ENCODE results near the gene KLHL30. TPM values are rescaled to one million over a fixed set of nuclear protein-coding genes. Genes with fewer than 3 reads are reported as not detected.

Gene KLHL30
- total RNA-seq, 1 donor from 2014 or later = not detected

GRCh38 chr2:238173692-238174091, 35.2 kb downstream of the KLHL30 start:
- DNase-seq (ENCODE audit: low read depth, low spot score) = no peak

GRCh38 chr2:238174291-238174690, 35.8 kb downstream of the KLHL30 start:
- DNase-seq (ENCODE audit: low read depth, low spot score) = no peak

GRCh38 chr2:238174701-238175100, 36.2 kb downstream of the KLHL30 start:
- no peak for DNase-seq (ENCODE audit: low read depth, low spot score)

GRCh38 chr2:238176613-238177012, 38.1 kb downstream of the KLHL30 start:
- DNase-seq (ENCODE audit: low read depth, low spot score) = no peak

- no peak for DNase-seq (ENCODE audit: low read depth, low spot score)
These were observed 42.1 kb downstream of the KLHL30 start for GRCh38 chr2:238180554-238180953.

GRCh38 chr2:238182362-238182761, 43.9 kb downstream of the KLHL30 start:
- no peak for DNase-seq (ENCODE audit: low read depth, low spot score)

GRCh38 chr2:238183821-238184220, 45.4 kb downstream of the KLHL30 start:
- no peak for DNase-seq (ENCODE audit: low read depth, low spot score)

- DNase-seq (ENCODE audit: low read depth, low spot score) = no peak
These were observed 49.4 kb downstream of the KLHL30 start for GRCh38 chr2:238187618-238188548.

- no peak for DNase-seq (ENCODE audit: low read depth, low spot score)
These were observed 52.0 kb downstream of the KLHL30 start for GRCh38 chr2:238190445-238190844.

Other genes starting within 250 kb of the KLHL30 start
- gene UBE2F, start 171.7 kb upstream of the KLHL30 start, total RNA-seq = 39.1 and 47.6 TPM in 2 replicates
- 24.5 and 42.0 TPM in 2 replicates for gene SCLY, start 77.7 kb upstream of the KLHL30 start, total RNA-seq
- under 0.01 TPM in 1 of 2 replicates, not detected in the other for gene ESPNL, start 38.3 kb upstream of the KLHL30 start, total RNA-seq
- gene ERFE, start 20.3 kb downstream of the KLHL30 start, total RNA-seq = 0.46 and 0.53 TPM in 2 replicates
- gene ILKAP, start 65.0 kb downstream of the KLHL30 start, total RNA-seq = 19.1 and 26.7 TPM in 2 replicates
- gene HES6, start 101.4 kb downstream of the KLHL30 start, total RNA-seq = 3.2 and 6.6 TPM in 2 replicates
- 2.2 and 2.4 TPM in 2 replicates for gene PER2, start 149.9 kb downstream of the KLHL30 start, total RNA-seq
- 10.3 and 10.8 TPM in 2 replicates for gene TRAF3IP1, start 181.8 kb downstream of the KLHL30 start, total RNA-seq